Mesenchymal stem cell (in vitro differentiated cells and primary cell): ENCODE data around the gene DCAF10.

Source experiments
- DNase-seq: peaks from one replicate; pipeline ENCODE4 v3.0.0-alpha.2; 2013
- H2AFZ ChIP-seq: one replicate; pipeline ENCODE4 v1.6.1; 2013; ENCODE audit warnings: low read depth, mild to moderate bottlenecking, control low read depth, inconsistent platforms, low read length, moderate library complexity
- H2AK5ac ChIP-seq: 2 replicates; pipeline ENCODE4 v1.6.1; 2013; ENCODE audit warnings: low read length, moderate library complexity, mild to moderate bottlenecking, inconsistent platforms; ENCODE audit not compliant: severe bottlenecking
- H2BK120ac ChIP-seq: one replicate; pipeline ENCODE4 v1.6.1; 2013; ENCODE audit warnings: low read depth, mild to moderate bottlenecking, inconsistent platforms, low read length, moderate library complexity
- H2BK12ac ChIP-seq, 2 experiments: one replicate each; pipeline ENCODE4 v1.6.1; 2013; ENCODE audit warnings: inconsistent platforms in 2 of 2, low read length in 2 of 2, mild to moderate bottlenecking in 2 of 2, moderate library complexity in 2 of 2, control low read depth in 1 of 2
- H2BK15ac ChIP-seq: one replicate; pipeline ENCODE4 v1.6.1; 2013; ENCODE audit warnings: mild to moderate bottlenecking, low read depth, inconsistent platforms; ENCODE audit not compliant: poor library complexity, severe bottlenecking
- H2BK5ac ChIP-seq: 2 replicates; pipeline ENCODE4 v1.6.1; 2013; ENCODE audit warnings: low read depth, mild to moderate bottlenecking, low read length, control low read depth, inconsistent platforms; ENCODE audit not compliant: poor library complexity, severe bottlenecking
- H3K14ac ChIP-seq, 2 experiments: one replicate each; pipeline ENCODE4 v1.6.1; 2013; ENCODE audit warnings: inconsistent platforms in 2 of 2, low read length in 2 of 2, control low read depth in 1 of 2, mild to moderate bottlenecking in 1 of 2, moderate library complexity in 1 of 2
- H3K18ac ChIP-seq, 2 experiments: one replicate each; pipeline ENCODE4 v1.6.1; 2013; ENCODE audit warnings: inconsistent platforms in 2 of 2, low read length in 2 of 2, control low read depth in 1 of 2, low read depth in 1 of 2, mild to moderate bottlenecking in 1 of 2
- H3K23ac ChIP-seq, 2 experiments: one replicate each; pipeline ENCODE4 v1.6.1; 2013; ENCODE audit warnings: inconsistent platforms in 2 of 2, low read length in 2 of 2, mild to moderate bottlenecking in 2 of 2, moderate library complexity in 2 of 2, control low read depth in 1 of 2
- H3K27ac ChIP-seq: 2 replicates; pipeline ENCODE4 v1.5.1; 2013; ENCODE audit warnings: mild to moderate bottlenecking, moderate library complexity, low read length, control low read depth, inconsistent platforms; ENCODE audit not compliant: poor library complexity, severe bottlenecking
- H3K27me3 ChIP-seq, 2 experiments: 2 replicates each; pipeline versions ENCODE4 v1.6.1 to v1.7.0; 2013; ENCODE audit warnings: low read length in 2 of 2, mild to moderate bottlenecking in 2 of 2, moderate library complexity in 2 of 2, control low read depth in 1 of 2, inconsistent platforms in 1 of 2; ENCODE audit not compliant: control insufficient read depth in 1 of 2, insufficient read depth in 1 of 2
- H3K36me3 ChIP-seq, 2 experiments: 2 replicates each; pipeline versions ENCODE4 v1.6.1 to v1.7.0; 2013; ENCODE audit warnings: low read length in 2 of 2, control low read depth in 1 of 2, inconsistent platforms in 1 of 2, low read depth in 1 of 2, mild to moderate bottlenecking in 1 of 2; ENCODE audit not compliant: insufficient read depth in 2 of 2, control insufficient read depth in 1 of 2
- H3K4ac ChIP-seq, 2 experiments: one replicate each; pipeline ENCODE4 v1.6.1; 2013; ENCODE audit warnings: inconsistent platforms in 2 of 2, low read length in 2 of 2, mild to moderate bottlenecking in 2 of 2, moderate library complexity in 2 of 2, control low read depth in 1 of 2, low read depth in 1 of 2
- H3K4me1 ChIP-seq: 2 replicates; pipeline ENCODE4 v1.6.1; 2013; ENCODE audit warnings: low read depth, low read length, control low read depth; ENCODE audit not compliant: control insufficient read depth, insufficient read depth
- H3K4me2 ChIP-seq: 2 replicates; pipeline ENCODE4 v1.6.1; 2013; ENCODE audit warnings: low read length, mild to moderate bottlenecking, inconsistent platforms; ENCODE audit not compliant: poor library complexity, severe bottlenecking
- H3K4me3 ChIP-seq, 2 experiments: 2 replicates each; pipeline versions ENCODE4 v1.5.1 to v1.7.0; 2013; ENCODE audit warnings: low read length in 2 of 2, mild to moderate bottlenecking in 2 of 2, control low read depth in 1 of 2, low read depth in 1 of 2; ENCODE audit not compliant: insufficient read depth in 1 of 2
- H3K79me1 ChIP-seq: replicated peaks from 2 replicates; pipeline ENCODE4 v1.6.1; 2013; ENCODE audit warnings: mild to moderate bottlenecking, control low read depth, low read length, inconsistent platforms; ENCODE audit not compliant: poor library complexity, severe bottlenecking
- H3K9ac ChIP-seq: 2 replicates; pipeline ENCODE4 v1.7.0; 2013; ENCODE audit warnings: mild to moderate bottlenecking, low read length, moderate library complexity
- H3K9me3 ChIP-seq: 2 replicates; pipeline ENCODE4 v1.7.0; 2013; ENCODE audit warnings: mild to moderate bottlenecking, low read length; ENCODE audit not compliant: control insufficient read depth
- H4K8ac ChIP-seq: one replicate; pipeline ENCODE4 v1.6.1; 2013; ENCODE audit warnings: inconsistent platforms, mild to moderate bottlenecking, low read length, moderate library complexity
- H4K91ac ChIP-seq: one replicate; pipeline ENCODE4 v1.6.1; 2013; ENCODE audit warnings: mild to moderate bottlenecking, low read length, inconsistent platforms
- WGBS: methylation state at CpG from one replicate; pipeline ENCODE4 v1.1.7; 2013; ENCODE audit warnings: mixed read lengths; 5-methylcytosine and 5-hydroxymethylcytosine counted together

DCAF10 gene

GRCh38 chr9:37790096-37790495 lies 10.5 kb upstream of the DCAF10 start:
- Histone ChIP-seq H3K4ac (no peak overlapping the region), H2AK5ac (no peak overlapping the region), H3K18ac (no peak overlapping the region), H3K4me1 (no peaks in the 10 kb centered on the region), H4K91ac (no peak overlapping the region), H3K79me1 (peaks cover 6% of the 10 kb centered on the region), H3K9ac (no peak overlapping the region), H3K23ac (no peak overlapping the region), H4K8ac (no peak overlapping the region), H2BK12ac (no peak overlapping the region), H3K27ac (no peak overlapping the region), H2AFZ (no peak overlapping the region), H3K36me3 (peaks cover 3 to 14% of the 10 kb centered on the region in 2 experiments), H3K14ac (no peak overlapping the region), H2BK5ac (no peak overlapping the region), H3K27me3 (no peaks in the 10 kb centered on the region), H2BK15ac (no peak overlapping the region), H3K9me3 (no peaks in the 10 kb centered on the region), H2BK120ac (no peak overlapping the region), H3K4me2 (no peak overlapping the region), H3K4me3 (no peak overlapping the region)
- WGBS: 100% methylated on average over 1 of the region's 2 CpGs
- no peak for DNase-seq

DNA sequence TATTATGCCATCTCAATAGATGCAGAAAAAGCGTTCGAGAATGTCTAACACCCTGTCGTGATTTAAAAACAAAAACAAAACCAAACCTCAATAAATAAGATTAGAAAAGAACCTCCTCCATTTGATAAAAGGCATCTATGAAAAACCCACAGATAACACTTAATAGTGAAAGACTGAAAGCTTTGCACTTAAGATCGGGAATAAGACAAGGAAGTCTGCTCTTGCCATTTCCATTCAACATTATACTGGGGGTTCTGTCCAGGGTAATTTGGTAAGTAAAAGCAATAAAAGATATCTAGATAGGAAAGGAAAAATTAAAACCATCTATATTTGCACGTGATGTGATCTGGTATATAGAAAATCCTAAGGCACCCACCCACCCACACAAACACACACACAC lies 8.5 kb upstream of the DCAF10 start:
- H3K23ac ChIP-seq: no peak overlapping the region
- no peaks in the 10 kb centered on the region for H3K4me1 ChIP-seq
- no peak overlapping the region for H2BK120ac ChIP-seq
- no peak overlapping the region for H4K8ac ChIP-seq
- H3K4me2 ChIP-seq: no peak overlapping the region
- H2AFZ ChIP-seq: no peak overlapping the region
- no peak for DNase-seq
- H3K14ac ChIP-seq: no peak overlapping the region
- H3K36me3 ChIP-seq: peaks cover 3 to 20% of the 10 kb centered on the region in 2 experiments
- H3K9ac ChIP-seq: no peak overlapping the region
- H3K27ac ChIP-seq: no peak overlapping the region
- peaks cover 6% of the 10 kb centered on the region for H3K79me1 ChIP-seq
- H4K91ac ChIP-seq: no peak overlapping the region
- no peaks in the 10 kb centered on the region for H3K27me3 ChIP-seq
- H3K4ac ChIP-seq: no peak overlapping the region
- H3K18ac ChIP-seq: no peak overlapping the region
- H2BK15ac ChIP-seq: no peak overlapping the region
- no peak overlapping the region for H2BK5ac ChIP-seq
- 92% methylated on average over 3 of the region's 5 CpGs for WGBS
- H2BK12ac ChIP-seq: no peak overlapping the region
- H2AK5ac ChIP-seq: no peak overlapping the region
- no peaks in the 10 kb centered on the region for H3K9me3 ChIP-seq
- no peak overlapping the region for H3K4me3 ChIP-seq

GRCh38 chr9:37796232-37796631 lies 4.4 kb upstream of the DCAF10 start:
- no peak overlapping the region for H2BK15ac ChIP-seq
- H3K36me3 ChIP-seq: peaks cover 0 to 8% of the 10 kb centered on the region in 2 experiments
- WGBS: 100% methylated on average over 1 of the region's 2 CpGs

DNA sequence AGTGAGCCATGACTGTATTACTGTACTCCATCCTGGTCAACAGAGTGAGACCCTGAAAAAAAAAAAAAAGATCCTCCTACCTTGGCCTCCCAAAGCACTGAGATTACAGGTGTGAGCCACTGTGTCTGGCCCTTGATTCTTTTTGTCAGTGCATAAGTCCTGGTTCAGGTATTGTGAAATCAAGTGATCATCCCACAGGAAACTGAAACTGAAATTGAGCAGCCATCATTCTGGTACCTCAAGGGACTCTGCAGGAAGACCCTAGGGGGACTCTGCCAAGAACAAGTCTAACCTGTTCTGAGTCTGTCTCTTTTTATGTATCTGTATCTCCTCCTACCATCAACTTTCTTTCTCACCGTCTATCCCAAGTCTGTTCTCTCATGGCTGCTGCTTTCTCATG lies 1.9 kb upstream of the DCAF10 start:
- no peak overlapping the region for H3K14ac ChIP-seq
- no peak overlapping the region for H4K8ac ChIP-seq
- no peak overlapping the region for H3K9ac ChIP-seq
- no peak overlapping the region for H2BK12ac ChIP-seq
- H3K18ac ChIP-seq: no peak overlapping the region
- H3K27ac ChIP-seq: no peak overlapping the region
- H3K23ac ChIP-seq: no peak overlapping the region
- H3K9me3 ChIP-seq: no peaks in the 10 kb centered on the region
- H3K4me2 ChIP-seq: no peak overlapping the region
- WGBS: 92% methylated on average over 1 of the region's 1 CpG
- H3K4me3 ChIP-seq: no peak overlapping the region
- no peaks in the 10 kb centered on the region for H3K27me3 ChIP-seq
- H2AK5ac ChIP-seq: no peak overlapping the region
- H3K36me3 ChIP-seq: peaks cover 0 to 8% of the 10 kb centered on the region in 2 experiments
- no peak for DNase-seq
- H2AFZ ChIP-seq: no peak overlapping the region
- H3K4ac ChIP-seq: no peak overlapping the region
- no peak overlapping the region for H4K91ac ChIP-seq
- peaks cover 3% of the 10 kb centered on the region for H3K4me1 ChIP-seq
- H2BK5ac ChIP-seq: no peak overlapping the region
- H3K79me1 ChIP-seq: peaks cover 4% of the 10 kb centered on the region
- H2BK15ac ChIP-seq: no peak overlapping the region
- no peak overlapping the region for H2BK120ac ChIP-seq

More at GRCh38 chr9:37796232-37796631, 4.4 kb upstream of the DCAF10 start:
- H2AFZ ChIP-seq: no peak overlapping the region
- H3K4me3 ChIP-seq: no peak overlapping the region
- no peaks in the 10 kb centered on the region for H3K9me3 ChIP-seq
- no peak overlapping the region for H3K18ac ChIP-seq
- no peaks in the 10 kb centered on the region for H3K27me3 ChIP-seq
- H3K4me1 ChIP-seq: peaks cover 2% of the 10 kb centered on the region
- H3K79me1 ChIP-seq: peaks cover 4% of the 10 kb centered on the region
- no peak overlapping the region for H4K91ac ChIP-seq
- H3K4me2 ChIP-seq: no peak overlapping the region
- H3K23ac ChIP-seq: no peak overlapping the region
- H3K9ac ChIP-seq: no peak overlapping the region
- H3K27ac ChIP-seq: no peak overlapping the region
- no peak overlapping the region for H3K4ac ChIP-seq
- no peak overlapping the region for H3K14ac ChIP-seq
- no peak overlapping the region for H2AK5ac ChIP-seq
- no peak overlapping the region for H4K8ac ChIP-seq
- no peak for DNase-seq
- H2BK12ac ChIP-seq: no peak overlapping the region
- H2BK120ac ChIP-seq: no peak overlapping the region
- H2BK5ac ChIP-seq: no peak overlapping the region
